ENCODE results near the gene TCEA3. TPM values are rescaled to one million over a fixed set of nuclear protein-coding genes. Genes with fewer than 3 reads are reported as not detected.
A peak's percentile ranks its signal among the peaks of the same experiment; 100 is the strongest.
"Not testable (repeated sequence)": the region's sequence is repeated elsewhere in the genome, so short reads cannot be mapped to it uniquely, and the experiment has no call there.

The TCEA3 gene
- total RNA-seq, 1 donor from 2014 or later, result 8.8 TPM

GRCh38 chr1:23376890-23377811 is 47.4 kb downstream of the TCEA3 start:
- no peak for TF ChIP-seq CTCF (conservative IDR thresholded peaks at IDR 0.05)
- H3K27ac Mint-ChIP-seq, result peak overlapping the region; percentile 82
- peaks cover 10% of the 10 kb centered on the region for H3K36me3 Mint-ChIP-seq
- H3K27me3 Mint-ChIP-seq, result no peaks in the 10 kb centered on the region
- no peak for DNase-seq (ENCODE audit: extremely low spot score, unreplicated experiment)
- no peaks in the 10 kb centered on the region for H3K9me3 Mint-ChIP-seq
- H3K4me3 Mint-ChIP-seq, result peak overlapping the region; percentile 50
- peaks cover 40% of the 10 kb centered on the region for H3K4me1 Mint-ChIP-seq (ENCODE audit: unreplicated experiment)

GRCh38 chr1:23374079-23374735 is 50.3 kb downstream of the TCEA3 start:
- not testable (repeated sequence) for DNase-seq (ENCODE audit: extremely low spot score, unreplicated experiment); H3K9me3 Mint-ChIP-seq; H3K4me3 Mint-ChIP-seq; H3K27ac Mint-ChIP-seq; H3K36me3 Mint-ChIP-seq; H3K27me3 Mint-ChIP-seq
- peaks cover 45% of the 10 kb centered on the region for H3K4me1 Mint-ChIP-seq (ENCODE audit: unreplicated experiment)

GRCh38 chr1:23371987-23372880 is 52.3 kb downstream of the TCEA3 start:
- TF ChIP-seq CTCF (conservative IDR thresholded peaks at IDR 0.05), result no peak
- H3K4me3 Mint-ChIP-seq, result peak overlapping the region; percentile 61
- no peaks in the 10 kb centered on the region for H3K27me3 Mint-ChIP-seq
- H3K9me3 Mint-ChIP-seq, result no peaks in the 10 kb centered on the region
- H3K36me3 Mint-ChIP-seq, result peaks cover 20% of the 10 kb centered on the region
- peaks cover 47% of the 10 kb centered on the region for H3K4me1 Mint-ChIP-seq (ENCODE audit: unreplicated experiment)
- DNase-seq (ENCODE audit: extremely low spot score, unreplicated experiment), result no peak
- peak overlapping the region; percentile 69 for H3K27ac Mint-ChIP-seq

- Mint-ChIP-seq H3K9me3 (no peaks in the 10 kb centered on the region), H3K27ac (peak overlapping the region; percentile 99), H3K4me1 (ENCODE audit: unreplicated experiment) (peaks cover 55% of the 10 kb centered on the region), H3K27me3 (no peaks in the 10 kb centered on the region), H3K36me3 (peaks cover 33% of the 10 kb centered on the region), H3K4me3 (peak overlapping the region; percentile 99)
- DNase-seq (ENCODE audit: extremely low spot score, unreplicated experiment), result no peak
- TF ChIP-seq CTCF (conservative IDR thresholded peaks at IDR 0.05), result peak; percentile 64
Observed at GRCh38 chr1:23370709-23371584, 53.6 kb downstream of the TCEA3 start.

GRCh38 chr1:23370330-23370708 is 54.2 kb downstream of the TCEA3 start:
- Mint-ChIP-seq H3K36me3 (peaks cover 36% of the 10 kb centered on the region), H3K27ac (peak overlapping the region; percentile 99), H3K4me1 (ENCODE audit: unreplicated experiment) (peaks cover 57% of the 10 kb centered on the region), H3K4me3 (peak overlapping the region; percentile 99), H3K27me3 (no peaks in the 10 kb centered on the region), H3K9me3 (no peaks in the 10 kb centered on the region)
- no peak for DNase-seq (ENCODE audit: extremely low spot score, unreplicated experiment)
- no peak for TF ChIP-seq CTCF (conservative IDR thresholded peaks at IDR 0.05)
